Measurements from ENCODE around the gene OXTR.

Gene OXTR

GRCh38 chr3:8760506-8760905 lies 8.9 kb downstream of the OXTR start:
- DNase-seq (ENCODE audit: insufficient read length, low spot score), result no peak
- TF ChIP-seq CTCF (IDR thresholded peaks at IDR 0.05; ENCODE audit: insufficient read depth, missing control alignments), result no peak
- no peak for FAIRE-seq

- no peak for TF ChIP-seq CTCF (IDR thresholded peaks at IDR 0.05; ENCODE audit: insufficient read depth, missing control alignments)
- DNase-seq (ENCODE audit: insufficient read length, low spot score) (no peak), FAIRE-seq (no peak)
Observed at GRCh38 chr3:8760091-8760490, 9.3 kb downstream of the OXTR start.

GRCh38 chr3:8759038-8759707 lies 10.2 kb downstream of the OXTR start:
- TF ChIP-seq CTCF (IDR thresholded peaks at IDR 0.05; ENCODE audit: insufficient read depth, missing control alignments), result no peak
- FAIRE-seq (no peak), DNase-seq (ENCODE audit: insufficient read length, low spot score) (no peak)

- TF ChIP-seq CTCF (IDR thresholded peaks at IDR 0.05; ENCODE audit: insufficient read depth, missing control alignments), result no peak
- FAIRE-seq, result no peak
- no peak for DNase-seq (ENCODE audit: insufficient read length, low spot score)
Observed at GRCh38 chr3:8757551-8758518, 11.6 kb downstream of the OXTR start.

- DNase-seq (ENCODE audit: insufficient read length, low spot score), result no peak
- FAIRE-seq, result no peak
- no peak for TF ChIP-seq CTCF (IDR thresholded peaks at IDR 0.05; ENCODE audit: insufficient read depth, missing control alignments)
Observed at GRCh38 chr3:8756671-8757070, 12.7 kb downstream of the OXTR start.

- TF ChIP-seq CTCF (IDR thresholded peaks at IDR 0.05; ENCODE audit: insufficient read depth, missing control alignments), result peak; percentile 5
- FAIRE-seq (no peak), DNase-seq (ENCODE audit: insufficient read length, low spot score) (no peak)
Observed at GRCh38 chr3:8755564-8756237, 13.7 kb downstream of the OXTR start.
